Mesendoderm (in vitro differentiated cells): ENCODE measurements around the gene ZZZ3.
A peak's percentile ranks its signal among the peaks of the same experiment; 100 is the strongest.
"Not testable (repeated sequence)": the region's sequence is repeated elsewhere in the genome, so short reads cannot be mapped to it uniquely, and the experiment has no call there.

Experiments
- DNase-seq: peaks from one replicate; pipeline ENCODE4 v3.0.0; 2013
- H2AK5ac ChIP-seq: 2 replicates; pipeline ENCODE4 v1.6.1; 2013; ENCODE audit warnings: low read length, inconsistent platforms
- H2BK120ac ChIP-seq: 2 replicates; pipeline ENCODE4 v1.6.1; 2013; ENCODE audit warnings: low read depth, mild to moderate bottlenecking, low read length, moderate library complexity, mixed read lengths
- H2BK15ac ChIP-seq: replicated peaks from 2 replicates; pipeline ENCODE4 v1.6.1; 2013; ENCODE audit warnings: low read depth, mild to moderate bottlenecking, moderate library complexity
- H2BK5ac ChIP-seq: 2 replicates; pipeline ENCODE4 v1.6.1; 2013; ENCODE audit warnings: low read length, inconsistent platforms
- H3K18ac ChIP-seq: 2 replicates; pipeline ENCODE4 v1.6.1; 2013; ENCODE audit warnings: mild to moderate bottlenecking, low read length, mixed read lengths
- H3K23ac ChIP-seq: one replicate; pipeline ENCODE4 v1.6.1; 2013; ENCODE audit warnings: low read length
- H3K27ac ChIP-seq: 2 replicates; pipeline ENCODE4 v1.5.1; 2013; ENCODE audit warnings: low read depth, mild to moderate bottlenecking, inconsistent platforms, low read length, moderate library complexity
- H3K27me3 ChIP-seq: 2 replicates; pipeline ENCODE4 v1.6.1; 2013; ENCODE audit warnings: low read length, control low read depth, mild to moderate bottlenecking, inconsistent platforms; ENCODE audit not compliant: insufficient read depth, poor library complexity
- H3K36me3 ChIP-seq: 2 replicates; pipeline ENCODE4 v1.6.1; 2013; ENCODE audit warnings: low read length, inconsistent platforms; ENCODE audit not compliant: control insufficient read depth, insufficient read depth
- H3K4ac ChIP-seq: one replicate; pipeline ENCODE4 v1.6.1; 2013; ENCODE audit warnings: low read depth, mild to moderate bottlenecking, low read length, moderate library complexity
- H3K4me1 ChIP-seq: 2 replicates; pipeline ENCODE4 v1.6.1; 2013; ENCODE audit warnings: low read depth, low read length, inconsistent platforms; ENCODE audit not compliant: control insufficient read depth
- H3K4me2 ChIP-seq: 2 replicates; pipeline ENCODE4 v1.6.1; 2013; ENCODE audit warnings: low read length
- H3K4me3 ChIP-seq: 2 replicates; pipeline ENCODE4 v1.5.1; 2013; ENCODE audit warnings: mild to moderate bottlenecking, low read length
- H3K56ac ChIP-seq: one replicate; pipeline ENCODE4 v1.6.1; 2013; ENCODE audit warnings: low read length
- H3K79me1 ChIP-seq: 2 replicates; pipeline ENCODE4 v1.6.1; 2013; ENCODE audit warnings: low read length, inconsistent platforms
- H3K79me2 ChIP-seq: 2 replicates; pipeline ENCODE4 v1.6.1; 2013; ENCODE audit warnings: mild to moderate bottlenecking, low read length; ENCODE audit not compliant: control insufficient read depth, insufficient read depth
- H3K9ac ChIP-seq: 2 replicates; pipeline ENCODE4 v1.6.1; 2013; ENCODE audit warnings: low read length, inconsistent platforms
- H4K5ac ChIP-seq: one replicate; pipeline ENCODE4 v1.6.1; 2013; ENCODE audit warnings: low read length
- H4K8ac ChIP-seq: one replicate; pipeline ENCODE4 v1.6.1; 2013; ENCODE audit warnings: low read depth, mild to moderate bottlenecking, control low read depth, low read length, moderate library complexity
- WGBS: extraction: QIAGEN DNeasy Blood & Tissue Kit; methylation state at CpG from one replicate; pipeline ENCODE4 v1.1.7; 2013; ENCODE audit warnings: low lambda C conversion rate, missing lambda C conversion rate; ENCODE audit not compliant: insufficient coverage; ENCODE audit errors: extremely low coverage; 5-methylcytosine and 5-hydroxymethylcytosine counted together

Gene ZZZ3

DNA sequence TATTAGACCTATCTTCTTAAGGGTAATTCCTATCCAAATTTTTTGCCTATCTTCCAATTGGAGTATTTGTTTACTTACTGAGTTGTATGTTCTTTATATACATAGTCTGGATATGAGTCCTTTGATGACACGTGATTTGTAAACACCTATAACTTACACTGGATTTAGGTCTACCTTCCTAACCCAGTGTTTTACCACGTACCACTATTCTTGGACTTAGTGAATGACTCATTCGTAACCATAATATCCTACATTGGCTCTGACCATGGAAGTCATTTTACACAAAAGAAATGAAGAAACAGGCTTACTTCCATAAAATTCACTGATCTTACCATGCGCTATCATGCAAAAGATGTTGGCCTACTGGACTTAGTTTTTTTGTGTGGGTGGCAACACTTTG, 23.9 kb upstream of the ZZZ3 start:
- no peak overlapping the region for H4K5ac ChIP-seq
- no peak overlapping the region for H3K4me2 ChIP-seq
- H3K18ac ChIP-seq, result no peak overlapping the region
- H2AK5ac ChIP-seq, result no peak overlapping the region
- no peak overlapping the region for H2BK120ac ChIP-seq
- no peaks in the 10 kb centered on the region for H3K79me2 ChIP-seq
- no peak overlapping the region for H3K27ac ChIP-seq
- no peak for DNase-seq
- no peak overlapping the region for H2BK5ac ChIP-seq
- H2BK15ac ChIP-seq, result no peak overlapping the region
- no peak overlapping the region for H3K23ac ChIP-seq
- no peak overlapping the region for H3K56ac ChIP-seq
- no peak overlapping the region for H3K9ac ChIP-seq
- no CpG with 5 or more reads among the region's 4 CpGs for WGBS
- H3K4me3 ChIP-seq, result no peak overlapping the region
- H3K4ac ChIP-seq, result no peak overlapping the region
- H3K36me3 ChIP-seq, result no peaks in the 10 kb centered on the region
- no peak overlapping the region for H4K8ac ChIP-seq
- H3K4me1 ChIP-seq, result no peaks in the 10 kb centered on the region
- no peaks in the 10 kb centered on the region for H3K79me1 ChIP-seq
- no peaks in the 10 kb centered on the region for H3K27me3 ChIP-seq

GRCh38 chr1:77704736-77705135, 22.3 kb upstream of the ZZZ3 start:
- H3K27me3 ChIP-seq, result no peaks in the 10 kb centered on the region
- no peaks in the 10 kb centered on the region for H3K79me2 ChIP-seq
- H2BK5ac ChIP-seq, result no peak overlapping the region
- H3K4me3 ChIP-seq, result no peak overlapping the region
- H3K56ac ChIP-seq, result no peak overlapping the region
- H2BK120ac ChIP-seq, result no peak overlapping the region
- WGBS, result no CpG with 5 or more reads among the region's 2 CpGs
- no peak overlapping the region for H4K8ac ChIP-seq
- no peak overlapping the region for H3K9ac ChIP-seq
- no peak overlapping the region for H3K4ac ChIP-seq
- no peak overlapping the region for H3K23ac ChIP-seq
- no peak overlapping the region for H3K27ac ChIP-seq
- DNase-seq, result no peak
- H2AK5ac ChIP-seq, result no peak overlapping the region
- no peak overlapping the region for H2BK15ac ChIP-seq
- H3K4me1 ChIP-seq, result no peaks in the 10 kb centered on the region
- no peaks in the 10 kb centered on the region for H3K36me3 ChIP-seq
- H3K79me1 ChIP-seq, result no peaks in the 10 kb centered on the region
- no peak overlapping the region for H3K4me2 ChIP-seq
- no peak overlapping the region for H4K5ac ChIP-seq
- no peak overlapping the region for H3K18ac ChIP-seq

- H3K27ac ChIP-seq, H2BK5ac ChIP-seq, H3K79me1 ChIP-seq, H4K5ac ChIP-seq, H3K9ac ChIP-seq, H3K4me1 ChIP-seq, H3K4me3 ChIP-seq, H3K79me2 ChIP-seq, H3K18ac ChIP-seq, H3K4ac ChIP-seq, H3K36me3 ChIP-seq, H2BK120ac ChIP-seq, H3K4me2 ChIP-seq, H2BK15ac ChIP-seq, H2AK5ac ChIP-seq, H3K27me3 ChIP-seq, DNase-seq, H4K8ac ChIP-seq, H3K23ac ChIP-seq, H3K56ac ChIP-seq: not testable (repeated sequence)
- WGBS, result no CpG with 5 or more reads among the region's 1 CpG
Measured at GRCh38 chr1:77699673-77700072, 17.2 kb upstream of the ZZZ3 start.

DNA sequence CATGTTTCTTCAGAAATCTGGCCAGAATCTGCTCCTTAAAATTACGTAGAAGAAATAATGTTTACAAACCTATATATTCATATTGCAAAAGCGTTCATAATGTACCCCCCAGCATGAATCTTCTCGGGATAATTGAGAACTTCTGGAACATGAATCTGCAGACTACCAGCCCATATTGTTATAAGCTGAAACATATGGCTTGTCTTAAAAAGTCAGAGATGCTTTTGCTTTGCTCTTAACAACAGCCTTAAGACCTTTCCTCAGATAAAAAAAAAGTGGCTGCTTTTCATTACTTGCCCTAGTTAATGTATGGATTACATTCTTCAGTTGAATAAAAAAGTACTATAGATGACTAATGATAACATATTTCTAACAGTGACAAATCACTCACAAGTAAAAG, 15.0 kb upstream of the ZZZ3 start:
- H2AK5ac ChIP-seq, result no peak overlapping the region
- H3K18ac ChIP-seq, result no peak overlapping the region
- H3K27ac ChIP-seq, result no peak overlapping the region
- no CpG with 5 or more reads among the region's 3 CpGs for WGBS
- H3K4me3 ChIP-seq, result no peak overlapping the region
- H3K27me3 ChIP-seq, result no peaks in the 10 kb centered on the region
- no peak overlapping the region for H2BK120ac ChIP-seq
- no peak for DNase-seq
- H3K23ac ChIP-seq, result no peak overlapping the region
- no peak overlapping the region for H4K8ac ChIP-seq
- H3K4me2 ChIP-seq, result no peak overlapping the region
- no peaks in the 10 kb centered on the region for H3K79me2 ChIP-seq
- no peaks in the 10 kb centered on the region for H3K4me1 ChIP-seq
- no peak overlapping the region for H4K5ac ChIP-seq
- no peak overlapping the region for H2BK5ac ChIP-seq
- H3K79me1 ChIP-seq, result no peaks in the 10 kb centered on the region
- no peak overlapping the region for H3K56ac ChIP-seq
- no peak overlapping the region for H3K9ac ChIP-seq
- no peak overlapping the region for H3K4ac ChIP-seq
- no peak overlapping the region for H2BK15ac ChIP-seq
- H3K36me3 ChIP-seq, result no peaks in the 10 kb centered on the region

DNA sequence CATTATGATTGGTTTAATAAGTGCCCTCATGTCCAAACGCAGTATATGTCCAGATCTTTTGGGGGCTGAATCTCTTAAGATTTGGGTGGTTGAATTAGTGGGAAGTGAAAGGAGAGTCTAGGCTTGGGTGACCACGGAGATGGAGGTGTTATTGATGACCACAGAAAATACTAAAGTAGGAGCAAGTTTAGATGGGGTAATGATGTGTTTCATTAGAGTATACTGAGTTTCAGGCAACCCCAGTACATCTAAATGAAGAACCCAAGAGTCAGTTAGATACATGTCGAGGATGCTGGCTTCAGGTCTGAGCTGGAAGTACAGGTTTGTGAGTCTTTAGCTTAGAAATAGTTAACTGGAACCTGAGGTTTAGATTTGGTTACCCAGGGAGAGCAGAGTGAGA, 6.5 kb upstream of the ZZZ3 start:
- 100% methylated on average over 1 of the region's 3 CpGs for WGBS
- Histone ChIP-seq H2BK5ac (no peak overlapping the region), H3K4me2 (no peak overlapping the region), H3K18ac (no peak overlapping the region), H3K79me2 (no peaks in the 10 kb centered on the region), H4K5ac (no peak overlapping the region), H4K8ac (no peak overlapping the region), H2BK15ac (no peak overlapping the region), H2BK120ac (no peak overlapping the region), H3K4me1 (no peaks in the 10 kb centered on the region), H3K23ac (no peak overlapping the region), H2AK5ac (no peak overlapping the region), H3K56ac (no peak overlapping the region), H3K9ac (no peak overlapping the region), H3K4me3 (no peak overlapping the region), H3K27ac (no peak overlapping the region), H3K27me3 (no peaks in the 10 kb centered on the region), H3K4ac (no peak overlapping the region), H3K79me1 (no peaks in the 10 kb centered on the region), H3K36me3 (no peaks in the 10 kb centered on the region)
- DNase-seq, result no peak

DNA sequence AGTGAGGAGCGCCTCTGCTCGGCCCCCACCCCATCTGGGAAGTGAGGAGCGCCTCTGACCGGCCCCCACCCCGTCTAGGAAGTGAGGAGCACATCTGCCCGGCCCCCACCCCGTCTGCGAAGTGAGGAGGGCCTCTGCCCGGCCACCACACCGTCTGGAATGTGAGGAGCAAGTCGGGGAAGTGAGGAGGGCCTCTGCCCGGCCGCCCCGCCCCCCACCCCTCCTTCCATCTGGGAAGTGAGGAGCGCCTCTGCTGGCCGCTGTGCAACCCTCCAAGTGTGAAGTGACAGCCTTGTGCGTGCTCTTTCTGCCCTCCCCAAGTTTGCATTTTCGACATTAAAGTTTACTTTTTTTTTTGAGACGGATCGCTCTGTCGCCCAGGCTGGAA, 5.1 kb upstream of the ZZZ3 start:
- Histone ChIP-seq H3K4me2 (no peak overlapping the region), H2AK5ac (no peak overlapping the region), H3K9ac (peak overlapping the region; percentile 12), H3K27ac (no peak overlapping the region), H4K8ac (peak overlapping the region; percentile 96), H3K18ac (peak overlapping the region; percentile 22), H3K56ac (peak overlapping the region; percentile 29), H4K5ac (no peak overlapping the region), H2BK5ac (no peak overlapping the region), H3K4ac (peak overlapping the region; percentile 7), H3K36me3 (no peaks in the 10 kb centered on the region), H3K79me2 (no peaks in the 10 kb centered on the region), H2BK120ac (no peak overlapping the region), H3K4me3 (no peak overlapping the region), H3K23ac (no peak overlapping the region), H3K27me3 (no peaks in the 10 kb centered on the region), H3K79me1 (no peaks in the 10 kb centered on the region), H2BK15ac (no peak overlapping the region), H3K4me1 (no peaks in the 10 kb centered on the region)
- WGBS, result no CpG with 5 or more reads among the region's 21 CpGs
- peak; percentile 95 for DNase-seq
